ENCODE results near the gene S100A9.
"Not testable (repeated sequence)": the region's sequence is repeated elsewhere in the genome, so short reads cannot be mapped to it uniquely, and the experiment has no call there.

DNA sequence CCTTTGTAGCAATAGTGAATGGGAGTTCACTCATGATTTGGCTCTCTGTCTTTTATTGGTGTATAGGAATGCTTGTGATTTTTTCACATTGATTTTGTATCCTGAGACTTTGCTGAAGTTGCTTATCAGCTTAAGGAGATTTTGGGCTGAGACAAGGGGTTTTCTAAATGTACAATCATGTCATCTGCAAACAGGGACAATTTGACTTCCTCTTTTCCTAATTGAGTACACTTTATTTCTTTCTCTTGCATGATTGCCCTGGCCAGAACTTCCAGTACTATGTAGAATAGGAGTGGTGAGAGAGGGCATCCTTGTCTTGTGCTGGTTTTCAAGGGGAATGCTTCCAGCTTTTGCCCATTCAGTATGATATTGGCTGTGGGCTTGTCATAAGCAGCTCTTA, 41.6 kb upstream of the S100A9 start:
- TF ChIP-seq, protein P1, sequence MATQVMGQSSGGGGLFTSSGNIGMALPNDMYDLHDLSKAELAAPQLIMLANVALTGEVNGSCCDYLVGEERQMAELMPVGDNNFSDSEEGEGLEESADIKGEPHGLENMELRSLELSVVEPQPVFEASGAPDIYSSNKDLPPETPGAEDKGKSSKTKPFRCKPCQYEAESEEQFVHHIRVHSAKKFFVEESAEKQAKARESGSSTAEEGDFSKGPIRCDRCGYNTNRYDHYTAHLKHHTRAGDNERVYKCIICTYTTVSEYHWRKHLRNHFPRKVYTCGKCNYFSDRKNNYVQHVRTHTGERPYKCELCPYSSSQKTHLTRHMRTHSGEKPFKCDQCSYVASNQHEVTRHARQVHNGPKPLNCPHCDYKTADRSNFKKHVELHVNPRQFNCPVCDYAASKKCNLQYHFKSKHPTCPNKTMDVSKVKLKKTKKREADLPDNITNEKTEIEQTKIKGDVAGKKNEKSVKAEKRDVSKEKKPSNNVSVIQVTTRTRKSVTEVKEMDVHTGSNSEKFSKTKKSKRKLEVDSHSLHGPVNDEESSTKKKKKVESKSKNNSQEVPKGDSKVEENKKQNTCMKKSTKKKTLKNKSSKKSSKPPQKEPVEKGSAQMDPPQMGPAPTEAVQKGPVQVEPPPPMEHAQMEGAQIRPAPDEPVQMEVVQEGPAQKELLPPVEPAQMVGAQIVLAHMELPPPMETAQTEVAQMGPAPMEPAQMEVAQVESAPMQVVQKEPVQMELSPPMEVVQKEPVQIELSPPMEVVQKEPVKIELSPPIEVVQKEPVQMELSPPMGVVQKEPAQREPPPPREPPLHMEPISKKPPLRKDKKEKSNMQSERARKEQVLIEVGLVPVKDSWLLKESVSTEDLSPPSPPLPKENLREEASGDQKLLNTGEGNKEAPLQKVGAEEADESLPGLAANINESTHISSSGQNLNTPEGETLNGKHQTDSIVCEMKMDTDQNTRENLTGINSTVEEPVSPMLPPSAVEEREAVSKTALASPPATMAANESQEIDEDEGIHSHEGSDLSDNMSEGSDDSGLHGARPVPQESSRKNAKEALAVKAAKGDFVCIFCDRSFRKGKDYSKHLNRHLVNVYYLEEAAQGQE (IDR thresholded peaks at IDR 0.05; ENCODE audit: unreplicated experiment) = not testable (repeated sequence)
- TF ChIP-seq, protein P2, sequence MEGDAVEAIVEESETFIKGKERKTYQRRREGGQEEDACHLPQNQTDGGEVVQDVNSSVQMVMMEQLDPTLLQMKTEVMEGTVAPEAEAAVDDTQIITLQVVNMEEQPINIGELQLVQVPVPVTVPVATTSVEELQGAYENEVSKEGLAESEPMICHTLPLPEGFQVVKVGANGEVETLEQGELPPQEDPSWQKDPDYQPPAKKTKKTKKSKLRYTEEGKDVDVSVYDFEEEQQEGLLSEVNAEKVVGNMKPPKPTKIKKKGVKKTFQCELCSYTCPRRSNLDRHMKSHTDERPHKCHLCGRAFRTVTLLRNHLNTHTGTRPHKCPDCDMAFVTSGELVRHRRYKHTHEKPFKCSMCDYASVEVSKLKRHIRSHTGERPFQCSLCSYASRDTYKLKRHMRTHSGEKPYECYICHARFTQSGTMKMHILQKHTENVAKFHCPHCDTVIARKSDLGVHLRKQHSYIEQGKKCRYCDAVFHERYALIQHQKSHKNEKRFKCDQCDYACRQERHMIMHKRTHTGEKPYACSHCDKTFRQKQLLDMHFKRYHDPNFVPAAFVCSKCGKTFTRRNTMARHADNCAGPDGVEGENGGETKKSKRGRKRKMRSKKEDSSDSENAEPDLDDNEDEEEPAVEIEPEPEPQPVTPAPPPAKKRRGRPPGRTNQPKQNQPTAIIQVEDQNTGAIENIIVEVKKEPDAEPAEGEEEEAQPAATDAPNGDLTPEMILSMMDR (conservative IDR thresholded peaks at IDR 0.05; ENCODE audit: low read depth in 2 of 2) = not testable (repeated sequence)
- TF ChIP-seq CREB1 (CRISPR knock-in tag; IDR thresholded peaks at IDR 0.05; ENCODE audit: low read depth); ZNF331 (CRISPR knock-in tag; IDR thresholded peaks at IDR 0.05; ENCODE audit: low read depth); JUNB (IDR thresholded peaks at IDR 0.05; ENCODE audit: unreplicated experiment); EZH2phosphoT487 (IDR thresholded peaks at IDR 0.05; ENCODE audit: unreplicated experiment); EZH2 (IDR thresholded peaks at IDR 0.05; ENCODE audit: low read depth, unreplicated experiment); POLR2AphosphoS5 (IDR thresholded peaks at IDR 0.05; ENCODE audit: low read depth); ZNF114 (CRISPR knock-in tag; IDR thresholded peaks at IDR 0.05); STAT1 (IDR thresholded peaks at IDR 0.05; ENCODE audit: unreplicated experiment); NANOG (IDR thresholded peaks at IDR 0.05; ENCODE audit: borderline replicate concordance): not testable (repeated sequence)
- TF ChIP-seq, protein P3, sequence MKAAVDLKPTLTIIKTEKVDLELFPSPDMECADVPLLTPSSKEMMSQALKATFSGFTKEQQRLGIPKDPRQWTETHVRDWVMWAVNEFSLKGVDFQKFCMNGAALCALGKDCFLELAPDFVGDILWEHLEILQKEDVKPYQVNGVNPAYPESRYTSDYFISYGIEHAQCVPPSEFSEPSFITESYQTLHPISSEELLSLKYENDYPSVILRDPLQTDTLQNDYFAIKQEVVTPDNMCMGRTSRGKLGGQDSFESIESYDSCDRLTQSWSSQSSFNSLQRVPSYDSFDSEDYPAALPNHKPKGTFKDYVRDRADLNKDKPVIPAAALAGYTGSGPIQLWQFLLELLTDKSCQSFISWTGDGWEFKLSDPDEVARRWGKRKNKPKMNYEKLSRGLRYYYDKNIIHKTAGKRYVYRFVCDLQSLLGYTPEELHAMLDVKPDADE (IDR thresholded peaks at IDR 0.05) = not testable (repeated sequence)
- TF ChIP-seq, protein P4, sequence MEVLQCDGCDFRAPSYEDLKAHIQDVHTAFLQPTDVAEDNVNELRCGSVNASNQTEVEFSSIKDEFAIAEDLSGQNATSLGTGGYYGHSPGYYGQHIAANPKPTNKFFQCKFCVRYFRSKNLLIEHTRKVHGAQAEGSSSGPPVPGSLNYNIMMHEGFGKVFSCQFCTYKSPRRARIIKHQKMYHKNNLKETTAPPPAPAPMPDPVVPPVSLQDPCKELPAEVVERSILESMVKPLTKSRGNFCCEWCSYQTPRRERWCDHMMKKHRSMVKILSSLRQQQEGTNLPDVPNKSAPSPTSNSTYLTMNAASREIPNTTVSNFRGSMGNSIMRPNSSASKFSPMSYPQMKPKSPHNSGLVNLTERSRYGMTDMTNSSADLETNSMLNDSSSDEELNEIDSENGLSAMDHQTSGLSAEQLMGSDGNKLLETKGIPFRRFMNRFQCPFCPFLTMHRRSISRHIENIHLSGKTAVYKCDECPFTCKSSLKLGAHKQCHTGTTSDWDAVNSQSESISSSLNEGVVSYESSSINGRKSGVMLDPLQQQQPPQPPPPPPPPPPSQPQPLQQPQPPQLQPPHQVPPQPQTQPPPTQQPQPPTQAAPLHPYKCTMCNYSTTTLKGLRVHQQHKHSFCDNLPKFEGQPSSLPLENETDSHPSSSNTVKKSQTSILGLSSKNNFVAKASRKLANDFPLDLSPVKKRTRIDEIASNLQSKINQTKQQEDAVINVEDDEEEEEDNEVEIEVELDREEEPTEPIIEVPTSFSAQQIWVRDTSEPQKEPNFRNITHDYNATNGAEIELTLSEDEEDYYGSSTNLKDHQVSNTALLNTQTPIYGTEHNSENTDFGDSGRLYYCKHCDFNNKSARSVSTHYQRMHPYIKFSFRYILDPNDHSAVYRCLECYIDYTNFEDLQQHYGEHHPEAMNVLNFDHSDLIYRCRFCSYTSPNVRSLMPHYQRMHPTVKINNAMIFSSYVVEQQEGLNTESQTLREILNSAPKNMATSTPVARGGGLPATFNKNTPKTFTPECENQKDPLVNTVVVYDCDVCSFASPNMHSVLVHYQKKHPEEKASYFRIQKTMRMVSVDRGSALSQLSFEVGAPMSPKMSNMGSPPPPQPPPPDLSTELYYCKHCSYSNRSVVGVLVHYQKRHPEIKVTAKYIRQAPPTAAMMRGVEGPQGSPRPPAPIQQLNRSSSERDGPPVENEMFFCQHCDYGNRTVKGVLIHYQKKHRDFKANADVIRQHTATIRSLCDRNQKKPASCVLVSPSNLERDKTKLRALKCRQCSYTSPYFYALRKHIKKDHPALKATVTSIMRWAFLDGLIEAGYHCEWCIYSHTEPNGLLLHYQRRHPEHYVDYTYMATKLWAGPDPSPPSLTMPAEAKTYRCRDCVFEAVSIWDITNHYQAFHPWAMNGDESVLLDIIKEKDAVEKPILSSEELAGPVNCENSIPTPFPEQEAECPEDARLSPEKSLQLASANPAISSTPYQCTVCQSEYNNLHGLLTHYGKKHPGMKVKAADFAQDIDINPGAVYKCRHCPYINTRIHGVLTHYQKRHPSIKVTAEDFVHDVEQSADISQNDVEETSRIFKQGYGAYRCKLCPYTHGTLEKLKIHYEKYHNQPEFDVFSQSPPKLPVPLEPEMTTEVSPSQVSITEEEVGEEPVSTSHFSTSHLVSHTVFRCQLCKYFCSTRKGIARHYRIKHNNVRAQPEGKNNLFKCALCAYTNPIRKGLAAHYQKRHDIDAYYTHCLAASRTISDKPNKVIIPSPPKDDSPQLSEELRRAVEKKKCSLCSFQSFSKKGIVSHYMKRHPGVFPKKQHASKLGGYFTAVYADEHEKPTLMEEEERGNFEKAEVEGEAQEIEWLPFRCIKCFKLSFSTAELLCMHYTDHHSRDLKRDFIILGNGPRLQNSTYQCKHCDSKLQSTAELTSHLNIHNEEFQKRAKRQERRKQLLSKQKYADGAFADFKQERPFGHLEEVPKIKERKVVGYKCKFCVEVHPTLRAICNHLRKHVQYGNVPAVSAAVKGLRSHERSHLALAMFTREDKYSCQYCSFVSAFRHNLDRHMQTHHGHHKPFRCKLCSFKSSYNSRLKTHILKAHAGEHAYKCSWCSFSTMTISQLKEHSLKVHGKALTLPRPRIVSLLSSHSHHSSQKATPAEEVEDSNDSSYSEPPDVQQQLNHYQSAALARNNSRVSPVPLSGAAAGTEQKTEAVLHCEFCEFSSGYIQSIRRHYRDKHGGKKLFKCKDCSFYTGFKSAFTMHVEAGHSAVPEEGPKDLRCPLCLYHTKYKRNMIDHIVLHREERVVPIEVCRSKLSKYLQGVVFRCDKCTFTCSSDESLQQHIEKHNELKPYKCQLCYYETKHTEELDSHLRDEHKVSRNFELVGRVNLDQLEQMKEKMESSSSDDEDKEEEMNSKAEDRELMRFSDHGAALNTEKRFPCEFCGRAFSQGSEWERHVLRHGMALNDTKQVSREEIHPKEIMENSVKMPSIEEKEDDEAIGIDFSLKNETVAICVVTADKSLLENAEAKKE (CRISPR knock-in tag; IDR thresholded peaks at IDR 0.05) = not testable (repeated sequence)
